Fibroblast of lung (primary cell): ENCODE measurements around the gene CFAP126.

Experiments
- CTCF ChIP-seq, 2 donors: IDR thresholded peaks in 1 of 2; conservative IDR thresholded peaks in 1 of 2; 1 replicate in 1 of 2; 2 replicates in 1 of 2; pipeline ENCODE4 v1.5.1; 2011 to 2012; ENCODE audit warnings: low read length in 2 of 2, control low read depth in 1 of 2, inconsistent platforms in 1 of 2, low read depth in 1 of 2, mild to moderate bottlenecking in 1 of 2
- EZH2 ChIP-seq: IDR thresholded peaks from 2 replicates; pipeline ENCODE4 v1.5.1; 2012; ENCODE audit warnings: low read length, control low read depth, mild to moderate bottlenecking; ENCODE audit errors: missing control alignments

- TF ChIP-seq CTCF (conservative IDR thresholded peaks at IDR 0.05 in 1 of 2, IDR thresholded peaks at IDR 0.05 in 1 of 2; ENCODE audit: low read depth in 1 of 2, low read length in 2 of 2) (no peak), EZH2 (no peak)
These were observed 11.4 kb upstream of the CFAP126 start for GRCh38 chr1:161379071-161379470.
